K562 (cell line): ENCODE results near the gene NPC1. TPM values are rescaled to one million over a fixed set of nuclear protein-coding genes. Genes with fewer than 3 reads are reported as not detected.

Experiments used
- ATAC-seq: fragments of 200-7000 bp; cut with Tn5 transposase; 3 replicates; pipeline ENCODE4 v1.9.1; 2020; ENCODE audit warnings: moderate library complexity
- BruUV-seq: library from RNA; stranded (reverse); fragments of 400-500 nt; replicated peaks from 2 replicates; lab custom pipeline; 2021; lab: Mats Ljungman, UMichigan
- CTCF ChIA-PET: fragments of 300-600 bp; formaldehyde crosslinking; extraction: SDS; loops from one replicate; lab custom pipeline; 2021; ENCODE audit warnings: low intra/inter-chr PET ratio; lab: Yijun Ruan, JAX
- POLR2A ChIA-PET: fragments of 300-600, 350-650 bp; sonication (Branson Sonifier 250); formaldehyde crosslinking; extraction: SDS; loops from one replicate; lab custom pipeline; 2021; ENCODE audit warnings: antibody characterized with exemption, inconsistent platforms; lab: Yijun Ruan, JAX
- DNase-seq, 4 experiments: peaks; one replicate each; pipeline versions ENCODE4 v3.0.0 to v3.0.0-alpha.2; 2011 to 2018; ENCODE audit warnings: low spot score in 3 of 4, mixed read lengths in 3 of 4; ENCODE audit errors: extremely low read depth in 1 of 4
- FAIRE-seq: peaks from 2 replicates; lab custom pipeline; 2011; peaks lifted over from hg19 to GRCh38; lab: Jason Lieb, UNC
- H2AFZ ChIP-seq: 2 replicates; pipeline ENCODE4 v1.6.0; 2011; ENCODE audit warnings: low read depth, low read length, control low read depth, inconsistent platforms
- H3K27ac ChIP-seq: fragments of 200-600 bp; 3 replicates; pipeline ENCODE4 v1.8.0; 2011; ENCODE audit warnings: low read depth, mild to moderate bottlenecking, control low read depth, inconsistent platforms, low read length, moderate library complexity, mixed read lengths; ENCODE audit errors: extremely low read depth
- H3K27me3 ChIP-seq, 2 experiments: fragments of 300-600 bp in 1 of 2; 2 replicates in 1 of 2; 3 replicates in 1 of 2; pipeline versions ENCODE4 v1.6.0 to v1.8.0; 2011; ENCODE audit warnings: inconsistent platforms in 2 of 2, low read length in 2 of 2, mild to moderate bottlenecking in 1 of 2, mixed read lengths in 1 of 2, moderate library complexity in 1 of 2; ENCODE audit not compliant: control insufficient read depth in 2 of 2, insufficient read depth in 2 of 2
- H3K36me3 ChIP-seq: fragments of 300-600 bp; 3 replicates; pipeline ENCODE4 v1.8.0; 2011; ENCODE audit warnings: mild to moderate bottlenecking, low read length, inconsistent platforms; ENCODE audit not compliant: control insufficient read depth, insufficient read depth
- H3K4me1 ChIP-seq, 2 experiments: fragments of 200-600 bp in 1 of 2; replicated peaks in 1 of 2; 2 replicates in 1 of 2; 3 replicates in 1 of 2; pipeline versions ENCODE4 v1.5.1 to v1.8.0; 2011; ENCODE audit warnings: inconsistent platforms in 2 of 2, low read length in 2 of 2, mild to moderate bottlenecking in 1 of 2, mixed read lengths in 1 of 2, moderate library complexity in 1 of 2; ENCODE audit not compliant: control insufficient read depth in 2 of 2, insufficient read depth in 2 of 2
- H3K4me2 ChIP-seq: 2 replicates; pipeline ENCODE4 v1.6.1; 2011; ENCODE audit warnings: low read length, control low read depth, inconsistent platforms, mixed read lengths; ENCODE audit not compliant: insufficient read depth
- H3K4me3 ChIP-seq: fragments of 200-600 bp; sonication (generic), shearing (Covaris generic); 2 replicates; pipeline ENCODE4 v1.5.1; 2016; ENCODE audit warnings: control low read depth, inconsistent platforms
- H3K79me2 ChIP-seq: fragments of 200-600 bp; 3 replicates; pipeline ENCODE4 v1.8.0; 2011; ENCODE audit warnings: low read length, inconsistent platforms; ENCODE audit not compliant: control insufficient read depth, insufficient read depth
- H3K9ac ChIP-seq, 2 experiments: 2 replicates each; pipeline versions ENCODE4 v1.6.0 to v1.6.1; 2011; ENCODE audit warnings: low read depth in 2 of 2, low read length in 2 of 2, control low read depth in 1 of 2, inconsistent platforms in 1 of 2, mild to moderate bottlenecking in 1 of 2, mixed read lengths in 1 of 2; ENCODE audit not compliant: insufficient read depth in 1 of 2
- H3K9me1 ChIP-seq: one replicate; pipeline ENCODE4 v1.6.0; 2011; ENCODE audit warnings: inconsistent platforms, mild to moderate bottlenecking, low read length, moderate library complexity; ENCODE audit not compliant: control insufficient read depth, insufficient read depth
- H3K9me3 ChIP-seq: replicated peaks from 2 replicates; pipeline ENCODE4 v1.5.1; 2011; ENCODE audit warnings: low read depth, low read length, inconsistent platforms; ENCODE audit not compliant: control insufficient read depth, insufficient read depth
- H4K20me1 ChIP-seq: replicated peaks from 2 replicates; pipeline ENCODE4 v1.6.1; 2011; ENCODE audit warnings: low read length, inconsistent platforms, mixed read lengths; ENCODE audit not compliant: control insufficient read depth, insufficient read depth
- BACH1 ChIP-seq: fragments of 200-800 bp; sonication (Bioruptor generic); IDR thresholded peaks from 2 replicates; pipeline ENCODE4 v1.6.1; 2016; ENCODE audit warnings: missing genetic modification characterization, missing compliant biosample characterization
- NR4A1 ChIP-seq, 2 experiments: fragments of 250-450 bp in 1 of 2; fragments of 450-650 bp in 1 of 2; sonication (Bioruptor Pico) in 1 of 2; IDR thresholded peaks; 2 replicates each; pipeline versions ENCODE4 v1.4.0 to v1.6.1; 2016 to 2020; ENCODE audit warnings: mild to moderate bottlenecking in 2 of 2, missing compliant biosample characterization in 1 of 2, missing genetic modification characterization in 1 of 2, moderate library complexity in 1 of 2
- POLR2A ChIP-seq: fragments of 450-650 bp; conservative IDR thresholded peaks from 2 replicates; pipeline ENCODE4 v1.6.1; 2016
- POLR2H ChIP-seq: IDR thresholded peaks from 2 replicates; pipeline ENCODE4 v1.6.1; 2016; ENCODE audit warnings: missing genetic modification characterization, low read depth, mild to moderate bottlenecking, control low read depth, missing compliant biosample characterization, moderate library complexity
- RBM17 ChIP-seq: fragments of 200-400 bp; formaldehyde crosslinking; IDR thresholded peaks from 2 replicates; pipeline ENCODE4 v1.6.1; 2017; ENCODE audit warnings: low read depth, mild to moderate bottlenecking, low read length, borderline replicate concordance
- RBM34 ChIP-seq: fragments of 200-400 bp; formaldehyde crosslinking; IDR thresholded peaks from 2 replicates; pipeline ENCODE4 v1.6.1; 2018; ENCODE audit warnings: low read length, borderline replicate concordance; ENCODE audit not compliant: insufficient read depth
- ZNF384 ChIP-seq: IDR thresholded peaks from 2 replicates; pipeline ENCODE4 v1.6.1; 2012; ENCODE audit warnings: low read depth, low read length, improper control_type of control experiment
- ZNF57 ChIP-seq: fragments of 450-650 bp; formaldehyde crosslinking; IDR thresholded peaks from 2 replicates; pipeline ENCODE4 v1.4.0; 2020; ENCODE audit warnings: mild to moderate bottlenecking, moderate library complexity
- WGBS: fragments of 100-300 bp; shearing (Covaris generic); methylation state at CpG from one replicate; pipeline ENCODE4 v1.1.6; 2016; ENCODE audit warnings: low coverage, mixed read lengths; ENCODE audit not compliant: insufficient coverage; ENCODE audit errors: missing lambda C conversion rate; 5-methylcytosine and 5-hydroxymethylcytosine counted together
- in situ Hi-C: fragments of 300-500 bp; cut with MboI; formaldehyde crosslinking; loops from 4 replicates; pipeline ENCODE4 v1.15.0; 2018; ENCODE audit warnings: inconsistent platforms, mixed read lengths
- intact Hi-C: fragments of 100-400 bp; cut with micrococcal nuclease; formaldehyde crosslinking; loops from 2 replicates; pipeline ENCODE4 v1.14.2; 2022
- polyA plus RNA-seq, 8 experiments: library from polyadenylated mRNA; depleted of rRNA in 4 of 8; stranded (reverse) in 5 of 8; unstranded in 3 of 8; fragments of >200 nt; fragmentation: Nextera tagmentation in 2 of 8; fragmentation: Illumina TruSeq in 1 of 8; extraction: Ambion mirVana in 2 of 8; extraction: Trizol in 1 of 8; gene quantifications; 2 replicates each; pipeline versions ENCODE4 v1.2.1 to v1.2.3, GENCODE V29; 2011 to 2014; ENCODE audit warnings: inconsistent platforms in 1 of 8, missing spikeins in 1 of 8
- total RNA-seq, 7 experiments: library from RNA; depleted of rRNA in 6 of 7; stranded (reverse); fragments of >200 nt in 6 of 7; fragmentation: Illumina TruSeq in 2 of 7; extraction: Trizol in 2 of 7; gene quantifications; 2 replicates each; pipeline versions ENCODE4 v1.2.1 to v1.2.3, GENCODE V29; 2011 to 2021; ENCODE audit warnings: low replicate concordance in 1 of 7
- TF ChIP-seq, protein P1 (sequence below): fragments of 450-650 bp; formaldehyde crosslinking; IDR thresholded peaks from 2 replicates; pipeline ENCODE4 v1.4.0; 2022; ENCODE audit warnings: missing genetic modification characterization
- TF ChIP-seq, protein P2 (sequence below): fragments of 450-650 bp; conservative IDR thresholded peaks from 2 replicates; pipeline ENCODE4 v1.6.1; 2016; ENCODE audit warnings: missing genetic modification characterization, low read depth, mild to moderate bottlenecking, missing compliant biosample characterization, moderate library complexity
- TF ChIP-seq, protein P3 (sequence below): sonication (generic); formaldehyde crosslinking; IDR thresholded peaks from 2 replicates; pipeline ENCODE4 v1.8.1; 2023; ENCODE audit warnings: mild to moderate bottlenecking, missing genetic modification reagents

NPC1 gene
- total and polyA plus RNA-seq, 9 of the 15 experiments (the other 6 are each of a cell fraction or from before 2014, with no cell fraction given) = 17.1 to 45.9 (median 27.6) TPM

DNA sequence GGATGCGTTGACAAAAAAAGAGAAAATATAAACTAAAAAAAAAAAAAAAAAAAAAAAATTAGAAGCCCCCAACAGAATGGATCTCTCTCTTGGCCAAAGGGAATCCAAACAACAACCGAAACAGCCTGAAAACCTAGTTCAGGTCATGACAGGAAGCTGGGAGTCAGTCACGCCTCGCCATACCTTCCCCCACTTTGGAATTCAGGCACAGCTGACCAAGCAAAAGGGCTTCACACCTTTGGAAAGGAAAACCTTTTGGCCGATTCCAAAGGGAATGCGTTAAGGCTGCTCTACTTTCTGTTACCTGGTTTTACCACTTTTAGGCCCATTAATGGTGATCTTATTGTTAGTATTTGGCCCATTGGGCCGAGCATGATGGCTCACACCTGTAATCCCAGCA, 100.9 kb downstream of the NPC1 start:
- Histone ChIP-seq H2AFZ (no peak overlapping the region), H3K79me2 (no peaks in the 10 kb centered on the region), H3K9me1 (no peaks in the 10 kb centered on the region), H4K20me1 (no peaks in the 10 kb centered on the region), H3K4me1 (peaks cover 11 to 12% of the 10 kb centered on the region in 2 experiments), H3K4me3 (no peak overlapping the region), H3K4me2 (no peak overlapping the region), H3K27ac (no peak overlapping the region), H3K27me3 (no peaks in the 10 kb centered on the region), H3K9ac (no peak overlapping the region), H3K9me3 (no peaks in the 10 kb centered on the region), H3K36me3 (peaks cover 25% of the 10 kb centered on the region)
- ATAC-seq (no peak), DNase-seq (no peak), FAIRE-seq (no peak)
- intact Hi-C loops (no loop called here), in situ Hi-C loops (no loop called here)
- TF ChIP-seq, protein P1, sequence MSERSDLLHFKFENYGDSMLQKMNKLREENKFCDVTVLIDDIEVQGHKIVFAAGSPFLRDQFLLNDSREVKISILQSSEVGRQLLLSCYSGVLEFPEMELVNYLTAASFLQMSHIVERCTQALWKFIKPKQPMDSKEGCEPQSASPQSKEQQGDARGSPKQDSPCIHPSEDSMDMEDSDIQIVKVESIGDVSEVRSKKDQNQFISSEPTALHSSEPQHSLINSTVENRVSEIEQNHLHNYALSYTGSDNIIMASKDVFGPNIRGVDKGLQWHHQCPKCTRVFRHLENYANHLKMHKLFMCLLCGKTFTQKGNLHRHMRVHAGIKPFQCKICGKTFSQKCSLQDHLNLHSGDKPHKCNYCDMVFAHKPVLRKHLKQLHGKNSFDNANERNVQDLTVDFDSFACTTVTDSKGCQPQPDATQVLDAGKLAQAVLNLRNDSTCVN (CRISPR knock-in tag) = no peak
- TF ChIP-seq, protein P2, sequence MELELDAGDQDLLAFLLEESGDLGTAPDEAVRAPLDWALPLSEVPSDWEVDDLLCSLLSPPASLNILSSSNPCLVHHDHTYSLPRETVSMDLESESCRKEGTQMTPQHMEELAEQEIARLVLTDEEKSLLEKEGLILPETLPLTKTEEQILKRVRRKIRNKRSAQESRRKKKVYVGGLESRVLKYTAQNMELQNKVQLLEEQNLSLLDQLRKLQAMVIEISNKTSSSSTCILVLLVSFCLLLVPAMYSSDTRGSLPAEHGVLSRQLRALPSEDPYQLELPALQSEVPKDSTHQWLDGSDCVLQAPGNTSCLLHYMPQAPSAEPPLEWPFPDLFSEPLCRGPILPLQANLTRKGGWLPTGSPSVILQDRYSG (tag) = no peak
- TF ChIP-seq RBM17 = no peak
- no peak for TF ChIP-seq NR4A1 (CRISPR knock-in tag; IDR thresholded peaks at IDR 0.05)
- no peak for TF ChIP-seq NR4A1 (tag; IDR thresholded peaks at IDR 0.05)
- TF ChIP-seq POLR2H (tag) = no peak
- TF ChIP-seq POLR2A = no peak
- no peak for TF ChIP-seq BACH1 (tag)
- TF ChIP-seq RBM34 = no peak
- TF ChIP-seq, protein P3, sequence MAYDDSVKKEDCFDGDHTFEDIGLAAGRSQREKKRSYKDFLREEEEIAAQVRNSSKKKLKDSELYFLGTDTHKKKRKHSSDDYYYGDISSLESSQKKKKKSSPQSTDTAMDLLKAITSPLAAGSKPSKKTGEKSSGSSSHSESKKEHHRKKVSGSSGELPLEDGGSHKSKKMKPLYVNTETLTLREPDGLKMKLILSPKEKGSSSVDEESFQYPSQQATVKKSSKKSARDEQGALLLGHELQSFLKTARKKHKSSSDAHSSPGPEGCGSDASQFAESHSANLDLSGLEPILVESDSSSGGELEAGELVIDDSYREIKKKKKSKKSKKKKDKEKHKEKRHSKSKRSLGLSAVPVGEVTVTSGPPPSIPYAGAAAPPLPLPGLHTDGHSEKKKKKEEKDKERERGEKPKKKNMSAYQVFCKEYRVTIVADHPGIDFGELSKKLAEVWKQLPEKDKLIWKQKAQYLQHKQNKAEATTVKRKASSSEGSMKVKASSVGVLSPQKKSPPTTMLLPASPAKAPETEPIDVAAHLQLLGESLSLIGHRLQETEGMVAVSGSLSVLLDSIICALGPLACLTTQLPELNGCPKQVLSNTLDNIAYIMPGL (CRISPR knock-in tag) = no peak
- no peak for TF ChIP-seq ZNF384
- TF ChIP-seq ZNF57 (CRISPR knock-in tag) = no peak
- POLR2A ChIA-PET = interaction anchor here (1.2 to 2.4 kb wide), 2 partner anchors 11 to 13 kb away, joined by 3 to 26 read pairs; no protein-coding TSS in a partner anchor
- 78% methylated on average over 7 of the region's 7 CpGs for WGBS
- CTCF ChIA-PET = no interaction called here
- no TSS peak for BruUV-seq
